Erythroblast (primary cell): Measurements from ENCODE around the gene LRRC73.

Experiments
- GATA1 ChIP-seq: IDR thresholded peaks from 2 replicates; pipeline ENCODE4 v1.6.1; 2011; ENCODE audit warnings: low read depth, mild to moderate bottlenecking, control low read depth, low read length, moderate library complexity
- POLR2A ChIP-seq: IDR thresholded peaks from 2 replicates; pipeline ENCODE4 v1.6.1; 2011; ENCODE audit warnings: mild to moderate bottlenecking, low read length

GRCh38 chr6:43516367-43516696 is 6.2 kb upstream of the LRRC73 start:
- TF ChIP-seq POLR2A (no peak), GATA1 (no peak)
